MCF 10A (cell line): ENCODE data around the gene SERPINA10. TPM values are rescaled to one million over a fixed set of nuclear protein-coding genes. Genes with fewer than 3 reads are reported as not detected.

Source experiments
- BruUV-seq: library from RNA; stranded (reverse); fragments of 400-500 nt; replicated peaks from 2 replicates; lab custom pipeline; 2021; lab: Mats Ljungman, UMichigan
- CTCF ChIA-PET: fragments of 300-600 bp; sonication (Branson Sonifier 250); formaldehyde crosslinking; extraction: SDS; loops from one replicate; lab custom pipeline; 2021; ENCODE audit warnings: antibody characterized with exemption, inconsistent platforms; lab: Yijun Ruan, JAX
- POLR2A ChIA-PET: fragments of 300-600, 350-650 bp; sonication (Branson Sonifier 250); formaldehyde crosslinking; extraction: SDS; loops from one replicate; lab custom pipeline; 2020; ENCODE audit warnings: antibody characterized with exemption, inconsistent platforms; lab: Yijun Ruan, JAX
- DNase-seq: peaks from one replicate; pipeline ENCODE4 v3.0.0-alpha.2; 2018; ENCODE audit not compliant: unreplicated experiment
- H3K27ac Mint-ChIP-seq: one replicate; pipeline ENCODE4 v1.8.0; 2022; ENCODE audit warnings: mild to moderate bottlenecking, low read depth, mixed read lengths; ENCODE audit not compliant: unreplicated experiment
- H3K27me3 Mint-ChIP-seq: one replicate; pipeline ENCODE4 v1.8.0; 2022; ENCODE audit warnings: mixed read lengths; ENCODE audit not compliant: insufficient read depth, unreplicated experiment
- H3K36me3 Mint-ChIP-seq: one replicate; pipeline ENCODE4 v1.8.0; 2022; ENCODE audit warnings: mild to moderate bottlenecking, moderate library complexity, mixed read lengths; ENCODE audit not compliant: insufficient read depth, unreplicated experiment
- H3K4me1 Mint-ChIP-seq: one replicate; pipeline ENCODE4 v1.8.0; 2022; ENCODE audit warnings: mixed read lengths; ENCODE audit not compliant: insufficient read depth, unreplicated experiment
- H3K4me3 Mint-ChIP-seq: one replicate; pipeline ENCODE4 v1.8.0; 2022; ENCODE audit warnings: mild to moderate bottlenecking, moderate library complexity, mixed read lengths; ENCODE audit not compliant: unreplicated experiment
- H3K9me3 Mint-ChIP-seq: one replicate; pipeline ENCODE4 v1.8.0; 2022; ENCODE audit warnings: mixed read lengths; ENCODE audit not compliant: unreplicated experiment
- intact Hi-C: fragments of 100-400 bp; cut with micrococcal nuclease; formaldehyde crosslinking; loops from 2 replicates; pipeline ENCODE4 v1.14.1; 2022
- total RNA-seq: library from RNA; stranded (reverse); gene quantifications from 2 replicates; pipeline ENCODE4 v1.2.3, GENCODE V29; 2022
- TF ChIP-seq, protein P1 (sequence below): fragments of 200-600 bp; IDR thresholded peaks from one replicate; pipeline ENCODE4 v1.8.0; 2022; ENCODE audit warnings: antibody characterized with exemption, mild to moderate bottlenecking; ENCODE audit not compliant: unreplicated experiment

The SERPINA10 gene
- total RNA-seq, 1 experiment from 2014 or later: not detected

DNA sequence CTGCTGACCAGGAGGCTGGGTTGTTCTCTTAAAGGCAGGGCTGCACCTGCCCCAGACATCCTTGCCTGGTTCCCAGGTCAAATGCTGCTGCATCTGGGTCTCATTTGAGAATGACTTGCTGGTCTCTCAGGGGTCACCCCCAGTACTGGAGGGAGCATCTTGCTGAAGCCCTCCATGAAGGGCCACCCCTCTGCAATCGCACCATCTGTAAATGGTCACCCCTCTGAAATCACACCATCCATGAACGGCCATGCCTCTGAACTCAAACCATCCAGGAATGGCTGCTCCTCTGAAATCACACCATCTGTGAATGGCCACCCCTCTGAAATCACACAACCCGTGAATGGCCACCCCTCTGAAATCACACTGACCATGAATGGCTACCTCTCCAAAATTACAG lies 37.4 kb upstream of the SERPINA10 start:
- no peaks in the 10 kb centered on the region for H3K36me3 Mint-ChIP-seq
- intact Hi-C loops: no loop called here
- H3K27me3 Mint-ChIP-seq: no peaks in the 10 kb centered on the region
- H3K4me1 Mint-ChIP-seq: peaks cover 28% of the 10 kb centered on the region
- CTCF ChIA-PET: interaction anchor here (0.6 to 1.0 kb wide), 2 partner anchors 34 to 218 kb away, joined by 3 to 4 read pairs; no protein-coding TSS in a partner anchor
- no peak overlapping the region for H3K27ac Mint-ChIP-seq
- no TSS peak for BruUV-seq
- H3K9me3 Mint-ChIP-seq: no peaks in the 10 kb centered on the region
- POLR2A ChIA-PET: interaction anchor here (1.5 kb wide), 2 partner anchors 12 to 14 kb away, joined by 4 read pairs; no protein-coding TSS in a partner anchor
- H3K4me3 Mint-ChIP-seq: no peak overlapping the region
- DNase-seq: no peak
- TF ChIP-seq, protein P1, sequence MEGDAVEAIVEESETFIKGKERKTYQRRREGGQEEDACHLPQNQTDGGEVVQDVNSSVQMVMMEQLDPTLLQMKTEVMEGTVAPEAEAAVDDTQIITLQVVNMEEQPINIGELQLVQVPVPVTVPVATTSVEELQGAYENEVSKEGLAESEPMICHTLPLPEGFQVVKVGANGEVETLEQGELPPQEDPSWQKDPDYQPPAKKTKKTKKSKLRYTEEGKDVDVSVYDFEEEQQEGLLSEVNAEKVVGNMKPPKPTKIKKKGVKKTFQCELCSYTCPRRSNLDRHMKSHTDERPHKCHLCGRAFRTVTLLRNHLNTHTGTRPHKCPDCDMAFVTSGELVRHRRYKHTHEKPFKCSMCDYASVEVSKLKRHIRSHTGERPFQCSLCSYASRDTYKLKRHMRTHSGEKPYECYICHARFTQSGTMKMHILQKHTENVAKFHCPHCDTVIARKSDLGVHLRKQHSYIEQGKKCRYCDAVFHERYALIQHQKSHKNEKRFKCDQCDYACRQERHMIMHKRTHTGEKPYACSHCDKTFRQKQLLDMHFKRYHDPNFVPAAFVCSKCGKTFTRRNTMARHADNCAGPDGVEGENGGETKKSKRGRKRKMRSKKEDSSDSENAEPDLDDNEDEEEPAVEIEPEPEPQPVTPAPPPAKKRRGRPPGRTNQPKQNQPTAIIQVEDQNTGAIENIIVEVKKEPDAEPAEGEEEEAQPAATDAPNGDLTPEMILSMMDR: no peak

GRCh38 chr14:94329857-94330256 lies 36.8 kb upstream of the SERPINA10 start:
- Mint-ChIP-seq H3K4me3 (no peak overlapping the region), H3K4me1 (peaks cover 22% of the 10 kb centered on the region), H3K36me3 (no peaks in the 10 kb centered on the region), H3K9me3 (no peaks in the 10 kb centered on the region), H3K27ac (no peak overlapping the region), H3K27me3 (no peaks in the 10 kb centered on the region)
- no peak for DNase-seq
- ChIA-PET POLR2A (interaction anchor here (1.5 kb wide), 1 partner anchor 15 kb away, joined by 4 read pairs; no protein-coding TSS in a partner anchor), CTCF (no interaction called here)
- no TSS peak for BruUV-seq
- intact Hi-C loops: no loop called here
- TF ChIP-seq, protein P1: no peak

- Mint-ChIP-seq H3K27ac (no peak overlapping the region), H3K9me3 (no peaks in the 10 kb centered on the region), H3K4me3 (no peak overlapping the region), H3K36me3 (no peaks in the 10 kb centered on the region), H3K27me3 (no peaks in the 10 kb centered on the region), H3K4me1 (peaks cover 18% of the 10 kb centered on the region)
- DNase-seq: no peak
- TF ChIP-seq, protein P1: no peak
- CTCF ChIA-PET: no interaction called here
- intact Hi-C loops: no loop called here
- no TSS peak for BruUV-seq
- POLR2A ChIA-PET: interaction anchor here (0.7 kb wide), 1 partner anchor 192 kb away, joined by 3 read pairs; no protein-coding TSS in a partner anchor
Observed at GRCh38 chr14:94328196-94328595, 35.1 kb upstream of the SERPINA10 start.

GRCh38 chr14:94322648-94323570 lies 29.8 kb upstream of the SERPINA10 start, which contains the start of gene SERPINA6:
Gene SERPINA6 (minus strand): TSS chr14:94323336. CDS start chr14:94314648, 8,688 bp downstream.
- peaks cover 14% of the 10 kb centered on the region for H3K4me1 Mint-ChIP-seq
- no peak within 1 kb of the TSS for H3K4me3 Mint-ChIP-seq
- no peaks in the 10 kb centered on the region for H3K36me3 Mint-ChIP-seq
- H3K27ac Mint-ChIP-seq: no peak within 1 kb of the TSS
- H3K27me3 Mint-ChIP-seq: no peaks in the 10 kb centered on the region
- intact Hi-C loops: no loop called here
- no peaks in the 10 kb centered on the region for H3K9me3 Mint-ChIP-seq
- no peak for DNase-seq
- TF ChIP-seq, protein P1: no peak
- BruUV-seq: no TSS peak
- ChIA-PET CTCF (interaction anchor here (0.6 kb wide), 1 partner anchor 15 kb away, joined by 3 read pairs; no protein-coding TSS in a partner anchor), POLR2A (interaction anchor here (0.6 to 2.7 kb wide), 5 partner anchors 8 to 12 kb away, joined by 3 to 10 read pairs (median 3); no protein-coding TSS in a partner anchor)
